GM18951 (cell line): ENCODE measurements around the gene VPS35L.
"Not testable (repeated sequence)": the region's sequence is repeated elsewhere in the genome, so short reads cannot be mapped to it uniquely, and the experiment has no call there.

Source experiments
- POLR2A ChIP-seq: IDR thresholded peaks from 4 replicates; pipeline ENCODE4 v1.6.1; 2011; ENCODE audit warnings: mild to moderate bottlenecking; ENCODE audit not compliant: insufficient read length, insufficient read depth; ENCODE audit errors: extremely low read depth
- in situ Hi-C: fragments of 300-500 bp; cut with MboI; formaldehyde crosslinking; loops from one replicate; pipeline ENCODE4 v1.12.0; 2022; ENCODE audit warnings: low sequenced_read_pairs, mixed read lengths, inconsistent platforms; ENCODE audit not compliant: unreplicated experiment

Gene VPS35L

DNA sequence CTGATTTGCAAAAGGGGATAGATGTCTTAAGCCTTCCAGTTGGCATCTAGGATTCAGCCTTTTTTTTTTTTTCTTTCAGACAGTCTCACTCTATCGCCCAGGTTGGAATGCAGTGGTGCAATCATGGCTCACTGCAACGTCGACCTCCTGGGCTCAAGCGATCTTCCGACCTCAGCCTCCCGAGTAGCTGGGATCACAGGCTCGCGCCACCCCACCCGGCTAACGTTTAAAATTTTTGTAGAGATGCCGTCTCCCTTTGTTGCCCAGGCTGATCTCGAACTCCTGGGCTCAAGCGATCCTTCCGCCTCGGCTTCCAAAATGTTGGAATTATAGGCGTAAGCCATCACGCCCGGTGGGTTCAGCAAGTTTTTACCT, 32.3 kb upstream of the VPS35L start:
- no peak for TF ChIP-seq POLR2A
- in situ Hi-C loops: no loop called here

DNA sequence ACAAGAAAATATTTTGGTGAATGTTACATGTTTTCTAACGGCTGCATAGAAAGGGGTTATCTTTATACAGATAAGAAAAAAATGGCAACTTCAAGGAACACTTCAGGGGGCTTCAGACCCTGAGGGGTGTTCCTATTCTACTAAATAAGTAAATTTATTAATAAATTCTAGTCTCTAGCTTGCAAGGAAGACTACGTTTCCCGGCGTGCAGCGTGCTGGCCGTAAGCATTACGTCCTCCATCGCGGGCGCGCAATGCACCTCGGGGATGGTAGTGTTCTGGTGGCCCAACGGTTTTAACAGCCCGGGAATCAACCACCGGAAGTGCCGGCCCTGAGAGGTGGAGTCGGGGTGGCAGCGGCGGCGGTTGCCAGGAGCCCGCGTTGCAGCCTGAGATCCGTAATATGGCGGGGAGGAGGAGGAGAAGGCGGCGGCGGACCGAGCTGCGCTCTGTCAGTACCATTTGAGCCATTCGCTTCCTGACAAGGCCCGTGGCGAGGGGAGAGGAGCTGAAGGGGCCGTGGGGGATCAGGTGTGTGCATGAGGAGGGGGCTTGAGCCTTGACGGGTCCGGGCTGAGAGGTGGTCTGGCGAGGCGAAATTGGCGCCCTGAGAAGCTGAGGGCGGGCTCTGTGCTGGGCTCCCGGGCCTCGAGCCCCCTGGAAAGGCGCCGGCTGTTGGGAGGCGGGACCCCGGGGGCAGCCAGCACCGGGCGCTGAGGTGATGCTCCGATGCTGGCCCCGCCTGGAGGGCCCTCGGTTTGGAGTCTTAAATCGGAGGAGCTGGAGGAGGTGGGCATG, 31.7 kb upstream of the VPS35L start, which contains the start of gene CCP110:
CCP110 (plus strand) TSS at position 384 of the 797 bp plus-strand sequence. CDS start 3,940 bp downstream, outside the sequence.
- in situ Hi-C loops: no loop called here
- peak; percentile 61 for TF ChIP-seq POLR2A

DNA sequence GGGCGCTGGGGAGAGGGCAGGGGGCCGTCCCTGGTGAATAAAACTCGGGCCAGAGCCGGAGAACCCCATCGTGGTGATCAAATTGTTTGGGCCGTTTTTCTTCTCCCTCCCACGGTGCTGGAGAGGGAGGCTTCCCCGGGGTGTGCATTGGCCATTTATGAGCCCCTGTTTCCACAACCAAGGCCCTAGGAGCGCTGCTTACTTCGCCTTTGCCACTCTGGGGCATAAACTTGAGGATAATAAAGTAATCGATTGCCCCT, 31.2 kb upstream of the VPS35L start:
- TF ChIP-seq POLR2A: no peak
- in situ Hi-C loops: no loop called here

DNA sequence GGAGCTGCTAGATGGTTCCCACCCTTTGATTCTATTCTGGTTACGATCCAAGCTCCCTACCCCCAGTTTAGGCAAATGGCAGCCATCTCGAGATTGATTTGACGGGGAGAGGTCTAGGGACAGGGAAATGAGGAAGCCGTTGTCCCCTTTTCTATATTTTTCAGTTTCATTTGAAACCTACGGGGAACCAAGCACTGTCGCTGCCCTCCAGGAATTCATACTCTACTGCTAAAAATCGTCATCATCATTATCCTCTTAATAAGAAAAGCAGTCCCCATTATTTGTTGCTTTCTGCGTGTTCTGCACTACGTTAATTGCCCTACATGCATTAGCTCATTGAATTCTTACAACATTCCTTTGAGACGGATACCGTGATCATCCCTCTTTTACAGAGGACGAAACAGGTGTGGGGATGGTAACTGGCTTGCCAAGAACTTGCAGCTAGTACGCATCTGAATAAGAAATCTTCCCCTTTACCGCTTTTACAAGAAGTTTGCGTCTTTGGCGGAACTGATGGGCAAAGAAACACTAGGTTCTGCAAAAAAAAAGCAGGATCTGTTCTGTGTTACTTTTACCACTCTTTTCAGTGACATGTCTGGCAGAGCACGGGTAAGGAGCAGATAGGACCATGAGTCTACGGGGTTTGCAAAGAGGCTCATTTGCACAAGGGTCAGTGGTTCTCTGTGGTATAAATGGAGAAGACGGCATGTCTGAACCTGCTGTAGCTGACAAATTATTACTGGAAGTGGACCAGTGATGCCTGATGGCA, 30.7 kb upstream of the VPS35L start:
- in situ Hi-C loops: no loop called here
- no peak for TF ChIP-seq POLR2A

DNA sequence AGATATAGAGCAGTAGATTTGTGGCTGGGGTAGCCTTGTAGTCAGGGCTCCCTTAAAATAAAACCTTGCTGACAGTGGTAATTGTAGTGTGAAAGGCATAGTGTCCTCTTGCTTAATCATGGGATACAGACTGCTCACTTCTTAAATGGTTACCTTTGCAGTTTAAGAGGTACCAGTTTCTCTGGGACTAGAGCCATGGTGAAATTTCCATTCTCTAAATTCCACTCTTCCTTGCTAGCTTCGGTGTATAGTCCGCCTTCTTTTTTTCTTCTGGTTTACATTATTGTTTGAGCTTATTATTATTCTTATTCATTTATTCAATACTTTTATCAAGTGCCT, 30.1 kb upstream of the VPS35L start:
- no peak for TF ChIP-seq POLR2A
- in situ Hi-C loops: no loop called here

DNA sequence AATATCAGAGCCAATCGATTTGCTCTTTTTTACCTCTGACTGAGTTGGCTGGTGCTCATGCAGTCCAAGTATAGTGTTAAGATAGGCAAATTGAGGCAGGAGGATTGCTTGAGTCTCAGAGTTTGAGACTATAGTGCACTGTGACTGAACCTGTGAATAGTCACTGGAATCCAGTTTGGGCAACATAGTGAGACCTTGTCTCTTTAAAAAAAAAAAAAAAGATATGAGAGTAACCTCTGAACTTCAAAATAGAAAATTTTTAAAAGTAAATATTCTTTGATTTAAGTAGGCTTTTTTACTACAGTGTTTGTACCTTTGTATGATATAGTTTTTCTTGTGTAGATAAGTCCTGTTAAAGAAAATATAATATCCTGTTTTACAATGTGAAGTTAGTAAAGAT, 28.3 kb upstream of the VPS35L start:
- in situ Hi-C loops: no loop called here

DNA sequence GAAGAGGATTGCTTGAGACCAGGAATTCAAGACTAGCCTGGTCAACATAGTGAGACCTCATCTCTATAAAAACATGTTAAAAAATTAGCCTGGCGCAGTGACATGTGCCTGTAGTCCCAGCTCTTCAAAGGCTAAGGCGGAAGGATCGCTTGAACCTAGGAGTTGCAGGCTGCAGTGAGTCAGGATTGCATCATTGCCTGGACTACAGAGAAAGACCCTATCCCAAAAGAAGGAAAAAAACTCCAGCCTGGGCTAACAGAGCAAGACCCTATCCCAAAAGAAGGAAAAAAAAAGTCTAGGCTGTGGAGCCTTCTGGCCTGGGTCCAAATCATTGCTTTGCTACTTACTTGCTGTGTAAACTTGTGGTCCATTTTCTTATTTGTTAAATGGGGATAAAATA, 26.8 kb upstream of the VPS35L start:
- TF ChIP-seq POLR2A: no peak
- in situ Hi-C loops: no loop called here

More for the DNA sequence above, 28.3 kb upstream of the VPS35L start:
- TF ChIP-seq POLR2A: no peak

DNA sequence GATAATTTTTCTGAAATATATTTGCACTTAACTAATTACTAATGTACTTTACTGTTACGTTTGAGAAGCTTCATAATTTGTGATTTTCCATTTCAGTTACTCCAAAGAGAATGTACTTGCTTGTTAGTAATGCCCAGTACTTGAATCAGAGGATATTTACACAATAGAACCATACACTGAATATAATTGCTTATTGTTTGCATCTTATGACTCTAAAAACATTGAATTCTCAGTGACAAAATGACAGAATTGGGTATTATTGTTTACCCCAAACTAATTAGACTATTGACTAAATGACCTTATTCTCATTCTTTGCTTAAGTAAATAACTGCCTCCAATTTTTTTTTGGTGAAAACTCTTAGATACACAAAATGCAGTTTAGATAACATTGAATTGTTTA, 22.9 kb upstream of the VPS35L start:
- in situ Hi-C loops: no loop called here
- no peak for TF ChIP-seq POLR2A

DNA sequence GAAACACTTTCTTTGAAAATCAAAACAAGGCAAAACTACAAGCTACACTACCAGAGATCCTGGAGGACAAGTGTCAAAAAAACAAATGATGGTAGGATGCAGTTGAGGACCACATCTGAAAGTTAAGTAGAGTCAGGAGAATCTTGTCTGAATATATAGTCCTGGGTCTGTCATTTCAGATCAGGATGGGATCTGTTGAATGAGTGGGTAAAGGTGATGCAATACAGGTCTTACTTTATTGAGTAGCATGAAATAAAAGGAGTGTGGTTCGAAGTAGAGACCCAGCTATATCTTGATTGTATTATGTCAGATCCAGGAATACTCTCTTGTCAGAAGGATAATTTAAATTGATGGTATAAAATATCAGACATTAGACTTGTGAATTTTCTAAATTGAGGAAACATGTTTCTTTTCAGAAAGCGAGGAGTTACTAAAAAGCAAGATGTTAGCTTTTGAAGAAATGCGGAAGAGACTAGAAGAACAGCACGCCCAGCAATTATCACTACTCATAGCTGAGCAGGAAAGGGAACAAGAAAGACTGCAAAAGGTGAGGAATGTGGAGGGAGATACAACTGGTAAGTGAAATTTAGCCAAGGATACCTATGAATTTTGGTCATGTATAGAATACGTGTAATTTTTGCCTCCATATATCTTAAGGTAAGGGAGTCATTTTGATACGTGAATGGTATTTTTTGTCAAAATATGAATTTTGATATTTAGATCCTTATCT, 15.1 kb upstream of the VPS35L start:
- no peak for TF ChIP-seq POLR2A
- in situ Hi-C loops: no loop called here

DNA sequence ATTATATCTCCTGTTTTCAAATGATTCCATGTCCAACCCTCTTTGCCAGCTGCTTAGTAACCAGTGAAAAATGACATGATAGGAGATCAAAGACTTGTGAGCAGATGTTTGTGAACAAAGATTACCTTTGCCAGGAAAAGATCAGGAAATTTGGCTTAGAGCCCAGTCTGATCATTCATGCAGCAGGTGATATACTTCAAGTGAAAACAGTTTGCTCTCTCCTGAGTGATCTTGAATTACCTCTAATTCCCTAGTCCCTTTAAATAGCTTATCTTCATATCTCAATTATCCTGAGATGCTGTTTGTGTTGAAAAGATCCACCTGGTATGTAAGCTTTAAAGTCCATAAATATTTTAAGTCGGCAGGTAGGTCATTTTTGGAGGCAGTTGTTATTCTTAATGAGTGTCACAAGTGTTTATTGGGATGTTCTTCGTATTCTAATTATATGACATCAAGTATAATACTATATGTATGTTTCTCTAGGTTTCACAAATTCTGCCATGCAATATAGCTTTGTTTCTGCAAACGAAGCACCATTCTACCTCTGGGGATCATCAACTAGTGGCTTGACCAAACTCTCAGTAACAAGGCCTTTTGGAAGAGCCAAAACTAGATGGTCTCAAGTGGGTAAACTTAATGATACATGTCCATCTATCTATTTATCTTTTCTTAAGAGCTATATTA, 13.2 kb upstream of the VPS35L start:
- no peak for TF ChIP-seq POLR2A
- in situ Hi-C loops: no loop called here

DNA sequence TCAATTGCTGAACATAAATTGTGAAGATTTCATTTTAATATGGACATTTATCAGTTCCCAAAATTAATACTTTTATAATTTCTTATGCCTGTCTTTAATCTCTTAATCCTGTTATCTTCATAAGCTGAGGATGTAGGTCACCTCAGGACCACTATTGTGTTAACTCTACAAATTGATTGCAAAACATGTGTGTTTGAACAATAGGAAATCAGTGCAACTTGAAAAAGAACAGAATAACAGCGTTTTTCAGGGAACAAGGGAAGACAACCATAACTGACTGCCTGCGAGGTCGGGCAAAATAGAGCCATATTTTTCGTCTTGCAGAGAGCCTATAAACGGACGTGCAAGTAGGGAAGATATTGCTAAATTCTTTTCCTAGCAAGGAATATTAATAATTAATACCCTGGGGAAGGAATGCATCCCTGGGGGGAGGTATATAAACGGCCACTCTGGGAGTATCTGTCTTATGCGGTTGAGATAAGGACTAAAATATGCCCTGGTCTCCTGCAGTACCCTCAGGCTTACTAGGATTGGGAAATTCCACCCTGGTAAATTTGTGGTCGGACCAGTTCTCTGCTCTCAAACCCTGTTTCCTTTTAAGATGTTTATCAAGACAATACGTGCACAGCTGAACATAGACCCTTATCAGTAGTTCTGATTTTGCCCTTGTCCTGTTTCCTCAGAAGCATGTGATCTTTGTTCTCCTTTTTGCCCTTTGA, 12.1 kb upstream of the VPS35L start:
- in situ Hi-C loops: not testable (repeated sequence)

DNA sequence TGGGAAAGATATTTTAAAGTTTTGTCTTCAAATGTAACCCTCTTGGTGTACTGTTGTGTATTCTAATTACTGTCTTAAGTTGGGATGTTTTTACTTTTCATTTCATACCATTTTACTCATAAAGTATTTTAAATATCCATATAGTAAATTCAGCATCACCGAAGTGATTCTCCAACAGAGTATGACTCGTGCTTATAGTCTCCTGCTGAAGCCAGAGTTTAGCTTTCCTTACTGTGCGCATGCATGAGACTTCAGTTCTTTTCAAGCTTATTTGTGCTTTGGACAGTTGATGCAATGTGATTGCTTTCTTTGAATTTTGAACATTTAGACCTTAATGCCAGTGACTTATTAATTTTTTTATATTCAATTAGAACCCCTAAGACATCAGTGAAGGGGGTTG, 7.4 kb upstream of the VPS35L start:
- in situ Hi-C loops: no loop called here
- no peak for TF ChIP-seq POLR2A

DNA sequence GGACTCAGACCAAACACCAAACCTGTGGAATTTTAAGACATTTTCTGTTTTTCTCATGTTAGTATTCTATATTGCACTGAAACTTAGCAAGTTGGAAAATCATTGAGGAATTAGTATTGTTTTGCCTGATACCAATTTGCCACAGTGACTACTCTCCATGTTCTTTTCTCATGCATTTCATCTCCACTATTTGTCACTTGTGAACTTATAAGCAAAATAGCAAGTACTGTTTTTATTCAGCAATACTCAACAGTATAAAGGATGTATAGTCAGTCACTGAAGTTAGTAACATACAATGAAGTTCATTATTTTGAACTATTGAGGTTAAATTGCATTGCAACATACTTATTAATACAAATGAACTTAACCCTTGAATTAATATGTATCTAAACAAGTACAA, 5.8 kb upstream of the VPS35L start:
- TF ChIP-seq POLR2A: no peak
- in situ Hi-C loops: no loop called here
